Ishikawa (cell line): ENCODE measurements around the gene TRPC4AP.

Experiments used
- CEBPB ChIP-seq: IDR thresholded peaks from 2 replicates; pipeline ENCODE4 v1.6.1; 2012
- CREB1 ChIP-seq: IDR thresholded peaks from 2 replicates; pipeline ENCODE4 v1.6.1; 2012; ENCODE audit warnings: low read depth
- EGR1 ChIP-seq: IDR thresholded peaks from 2 replicates; pipeline ENCODE4 v1.6.1; 2012
- EP300 ChIP-seq: IDR thresholded peaks from 2 replicates; pipeline ENCODE4 v1.6.1; 2012; ENCODE audit warnings: borderline replicate concordance
- FOXM1 ChIP-seq: IDR thresholded peaks from 2 replicates; pipeline ENCODE4 v1.6.1; 2012; ENCODE audit warnings: low read depth, borderline replicate concordance
- NFIC ChIP-seq: IDR thresholded peaks from 2 replicates; pipeline ENCODE4 v1.6.1; 2012
- RAD21 ChIP-seq: IDR thresholded peaks from 2 replicates; pipeline ENCODE4 v1.6.1; 2012; ENCODE audit warnings: low read depth
- TAF1 ChIP-seq: IDR thresholded peaks from 2 replicates; pipeline ENCODE4 v1.6.1; 2012; ENCODE audit warnings: low read depth, mild to moderate bottlenecking
- TCF12 ChIP-seq: IDR thresholded peaks from 2 replicates; pipeline ENCODE4 v1.6.1; 2012; ENCODE audit warnings: low read depth
- TEAD4 ChIP-seq: IDR thresholded peaks from 2 replicates; pipeline ENCODE4 v1.6.1; 2012
- YY1 ChIP-seq: IDR thresholded peaks from 2 replicates; pipeline ENCODE4 v1.6.1; 2012; ENCODE audit warnings: low read depth
- TF ChIP-seq, protein P1 (sequence below): IDR thresholded peaks from 2 replicates; pipeline ENCODE4 v1.6.1; 2012
- TF ChIP-seq, protein P2 (sequence below): IDR thresholded peaks from 2 replicates; pipeline ENCODE4 v1.6.1; 2012
- TF ChIP-seq, protein P3 (sequence below): IDR thresholded peaks from 2 replicates; pipeline ENCODE4 v1.6.1; 2012; ENCODE audit warnings: low read depth, mild to moderate bottlenecking

DNA sequence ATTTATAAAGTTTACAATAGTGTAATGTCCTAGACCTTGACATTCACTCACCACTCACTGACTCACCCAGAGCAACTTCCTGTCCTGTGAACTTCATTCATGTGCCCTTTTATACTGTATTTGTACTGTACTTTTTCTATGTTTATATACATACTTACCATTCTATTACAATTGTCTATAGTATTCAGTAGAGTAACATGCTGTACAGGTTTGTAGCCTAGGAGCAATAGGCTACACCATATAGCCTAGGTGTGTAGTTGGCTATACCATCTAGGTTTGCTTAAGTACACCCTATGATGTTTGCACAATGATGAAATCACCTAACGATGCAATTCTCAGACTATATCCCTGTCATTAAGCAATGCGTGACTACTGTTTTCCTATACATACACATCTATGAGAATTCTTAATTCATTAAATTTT lies 37.1 kb upstream of the TRPC4AP start:
- TF ChIP-seq NFIC (no peak), EP300 (no peak), EGR1 (no peak), TAF1 (no peak), RAD21 (no peak), TEAD4 (no peak), FOXM1 (no peak), CEBPB (no peak), CREB1 (no peak), YY1 (no peak), TCF12 (no peak)
- TF ChIP-seq, protein P1, sequence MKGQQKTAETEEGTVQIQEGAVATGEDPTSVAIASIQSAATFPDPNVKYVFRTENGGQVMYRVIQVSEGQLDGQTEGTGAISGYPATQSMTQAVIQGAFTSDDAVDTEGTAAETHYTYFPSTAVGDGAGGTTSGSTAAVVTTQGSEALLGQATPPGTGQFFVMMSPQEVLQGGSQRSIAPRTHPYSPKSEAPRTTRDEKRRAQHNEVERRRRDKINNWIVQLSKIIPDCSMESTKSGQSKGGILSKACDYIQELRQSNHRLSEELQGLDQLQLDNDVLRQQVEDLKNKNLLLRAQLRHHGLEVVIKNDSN: no peak
- TF ChIP-seq, protein P2, sequence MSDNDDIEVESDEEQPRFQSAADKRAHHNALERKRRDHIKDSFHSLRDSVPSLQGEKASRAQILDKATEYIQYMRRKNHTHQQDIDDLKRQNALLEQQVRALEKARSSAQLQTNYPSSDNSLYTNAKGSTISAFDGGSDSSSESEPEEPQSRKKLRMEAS: no peak
- TF ChIP-seq, protein P3, sequence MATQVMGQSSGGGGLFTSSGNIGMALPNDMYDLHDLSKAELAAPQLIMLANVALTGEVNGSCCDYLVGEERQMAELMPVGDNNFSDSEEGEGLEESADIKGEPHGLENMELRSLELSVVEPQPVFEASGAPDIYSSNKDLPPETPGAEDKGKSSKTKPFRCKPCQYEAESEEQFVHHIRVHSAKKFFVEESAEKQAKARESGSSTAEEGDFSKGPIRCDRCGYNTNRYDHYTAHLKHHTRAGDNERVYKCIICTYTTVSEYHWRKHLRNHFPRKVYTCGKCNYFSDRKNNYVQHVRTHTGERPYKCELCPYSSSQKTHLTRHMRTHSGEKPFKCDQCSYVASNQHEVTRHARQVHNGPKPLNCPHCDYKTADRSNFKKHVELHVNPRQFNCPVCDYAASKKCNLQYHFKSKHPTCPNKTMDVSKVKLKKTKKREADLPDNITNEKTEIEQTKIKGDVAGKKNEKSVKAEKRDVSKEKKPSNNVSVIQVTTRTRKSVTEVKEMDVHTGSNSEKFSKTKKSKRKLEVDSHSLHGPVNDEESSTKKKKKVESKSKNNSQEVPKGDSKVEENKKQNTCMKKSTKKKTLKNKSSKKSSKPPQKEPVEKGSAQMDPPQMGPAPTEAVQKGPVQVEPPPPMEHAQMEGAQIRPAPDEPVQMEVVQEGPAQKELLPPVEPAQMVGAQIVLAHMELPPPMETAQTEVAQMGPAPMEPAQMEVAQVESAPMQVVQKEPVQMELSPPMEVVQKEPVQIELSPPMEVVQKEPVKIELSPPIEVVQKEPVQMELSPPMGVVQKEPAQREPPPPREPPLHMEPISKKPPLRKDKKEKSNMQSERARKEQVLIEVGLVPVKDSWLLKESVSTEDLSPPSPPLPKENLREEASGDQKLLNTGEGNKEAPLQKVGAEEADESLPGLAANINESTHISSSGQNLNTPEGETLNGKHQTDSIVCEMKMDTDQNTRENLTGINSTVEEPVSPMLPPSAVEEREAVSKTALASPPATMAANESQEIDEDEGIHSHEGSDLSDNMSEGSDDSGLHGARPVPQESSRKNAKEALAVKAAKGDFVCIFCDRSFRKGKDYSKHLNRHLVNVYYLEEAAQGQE: no peak
